IMR-90 (cell line): ENCODE results near the gene ACOT4. TPM values are rescaled to one million over a fixed set of nuclear protein-coding genes. Genes with fewer than 3 reads are reported as not detected.

Experiments used
- ATAC-seq: fragments of 200-7000 bp; cut with Tn5 transposase; 2 replicates; pipeline ENCODE4 v1.9.1; 2020; ENCODE audit warnings: low read depth, mild to moderate bottlenecking, moderate library complexity
- BruUV-seq: library from RNA; stranded (reverse); fragments of 400-500 nt; replicated peaks from 2 replicates; lab custom pipeline; 2021; lab: Mats Ljungman, UMichigan
- CTCF ChIA-PET: fragments of 300-600 bp; formaldehyde crosslinking; extraction: SDS; loops from one replicate; lab custom pipeline; 2021; ENCODE audit warnings: antibody characterized with exemption; lab: Yijun Ruan, JAX
- POLR2A ChIA-PET: fragments of 300-600 bp; sonication (Branson Sonifier 250); formaldehyde crosslinking; loops from one replicate; lab custom pipeline; 2022; ENCODE audit warnings: antibody characterized with exemption; ENCODE audit not compliant: unreplicated experiment; lab: Charles Lee
- DNase-seq: peaks from one replicate; pipeline ENCODE4 v3.0.0; 2013
- H2AFZ ChIP-seq: replicated peaks from 2 replicates; pipeline ENCODE3; 2013; ENCODE audit warnings: low read length, mild to moderate bottlenecking; ENCODE audit not compliant: poor library complexity
- H2AK5ac ChIP-seq: 2 replicates; pipeline ENCODE4 v1.6.1; 2013; ENCODE audit warnings: low read depth, low read length, inconsistent platforms
- H2AK9ac ChIP-seq: replicated peaks from 2 replicates; pipeline ENCODE3; 2013; ENCODE audit warnings: mild to moderate bottlenecking, low read depth, low read length, moderate library complexity; ENCODE audit not compliant: poor library complexity
- H2BK120ac ChIP-seq: 2 replicates; pipeline ENCODE4 v1.6.1; 2013; ENCODE audit warnings: low read depth, low read length, inconsistent platforms
- H2BK15ac ChIP-seq: 3 replicates; pipeline ENCODE4 v1.6.1; 2013; ENCODE audit warnings: low read depth, low read length, inconsistent platforms
- H2BK20ac ChIP-seq: 2 replicates; pipeline ENCODE4 v1.6.1; 2013; ENCODE audit warnings: low read depth, mild to moderate bottlenecking, inconsistent platforms, low read length, moderate library complexity
- H2BK5ac ChIP-seq: 2 replicates; pipeline ENCODE4 v1.6.1; 2013; ENCODE audit warnings: mild to moderate bottlenecking, low read depth, low read length, inconsistent platforms; ENCODE audit not compliant: poor library complexity, severe bottlenecking
- H3K14ac ChIP-seq: replicated peaks from 2 replicates; pipeline ENCODE4 v1.6.1; 2013; ENCODE audit warnings: low read depth, low read length, inconsistent platforms
- H3K18ac ChIP-seq: 2 replicates; pipeline ENCODE4 v1.6.1; 2013; ENCODE audit warnings: low read depth, low read length, control low read depth
- H3K23ac ChIP-seq: 2 replicates; pipeline ENCODE4 v1.6.1; 2013; ENCODE audit warnings: low read depth, low read length, inconsistent platforms
- H3K27ac ChIP-seq: 2 replicates; pipeline ENCODE4 v1.5.1; 2013; ENCODE audit warnings: mild to moderate bottlenecking, control low read depth, low read length; ENCODE audit not compliant: insufficient read depth
- H3K27me3 ChIP-seq: 2 replicates; pipeline ENCODE4 v1.6.1; 2013; ENCODE audit warnings: low read length; ENCODE audit not compliant: control insufficient read depth, insufficient read depth
- H3K36me3 ChIP-seq: 2 replicates; pipeline ENCODE4 v1.6.1; 2013; ENCODE audit warnings: low read length, mixed read lengths; ENCODE audit not compliant: control insufficient read depth, insufficient read depth
- H3K4ac ChIP-seq: 2 replicates; pipeline ENCODE4 v1.6.1; 2013; ENCODE audit warnings: low read depth, low read length, inconsistent platforms
- H3K4me1 ChIP-seq: 2 replicates; pipeline ENCODE4 v1.6.1; 2013; ENCODE audit warnings: low read length, mixed read lengths; ENCODE audit not compliant: control insufficient read depth, insufficient read depth
- H3K4me2 ChIP-seq: 2 replicates; pipeline ENCODE4 v1.6.1; 2013; ENCODE audit warnings: low read depth, mild to moderate bottlenecking, control low read depth, low read length, moderate library complexity
- H3K4me3 ChIP-seq: 2 replicates; pipeline ENCODE4 v1.5.1; 2013; ENCODE audit warnings: low read depth, mild to moderate bottlenecking, control low read depth, low read length, moderate library complexity; ENCODE audit not compliant: insufficient read depth
- H3K56ac ChIP-seq: 2 replicates; pipeline ENCODE4 v1.6.1; 2013; ENCODE audit warnings: low read length, inconsistent platforms; ENCODE audit not compliant: insufficient read depth; ENCODE audit errors: extremely low read depth
- H3K79me1 ChIP-seq, 2 experiments: 2 replicates each; pipeline ENCODE4 v1.6.1; 2013; ENCODE audit warnings: low read length in 2 of 2, inconsistent platforms in 1 of 2, low read depth in 1 of 2
- H3K9ac ChIP-seq: 2 replicates; pipeline ENCODE4 v1.6.1; 2013; ENCODE audit warnings: low read depth, low read length, control low read depth
- H3K9me1 ChIP-seq: 2 replicates; pipeline ENCODE4 v1.6.1; 2013; ENCODE audit warnings: low read length, inconsistent platforms; ENCODE audit not compliant: insufficient read depth
- H3K9me3 ChIP-seq: 2 replicates; pipeline ENCODE4 v1.6.1; 2013; ENCODE audit warnings: low read length; ENCODE audit not compliant: control insufficient read depth, insufficient read depth
- H4K20me1 ChIP-seq: 2 replicates; pipeline ENCODE4 v1.6.1; 2013; ENCODE audit warnings: low read length, inconsistent platforms; ENCODE audit not compliant: insufficient read depth
- H4K5ac ChIP-seq: 2 replicates; pipeline ENCODE4 v1.6.1; 2013; ENCODE audit warnings: mild to moderate bottlenecking, low read depth, low read length, control low read depth
- H4K8ac ChIP-seq, 2 experiments: 2 replicates each; pipeline ENCODE4 v1.6.1; 2013; ENCODE audit warnings: low read depth in 2 of 2, low read length in 2 of 2, control low read depth in 1 of 2, inconsistent platforms in 1 of 2
- H4K91ac ChIP-seq: 2 replicates; pipeline ENCODE4 v1.6.1; 2013; ENCODE audit warnings: low read depth, low read length, inconsistent platforms; ENCODE audit not compliant: insufficient read depth
- BHLHE40 ChIP-seq: fragments of 150-350 bp; IDR thresholded peaks from 2 replicates; pipeline ENCODE4 v1.6.1; 2016; ENCODE audit warnings: mild to moderate bottlenecking, low read depth, low read length
- CEBPB ChIP-seq: IDR thresholded peaks from 2 replicates; pipeline ENCODE4 v1.6.1; 2012; ENCODE audit warnings: low read depth, low read length, improper control_type of control experiment
- CTCF ChIP-seq: conservative IDR thresholded peaks from 2 replicates; pipeline ENCODE4 v1.5.1; 2012; ENCODE audit warnings: mild to moderate bottlenecking, low read depth, low read length, improper control_type of control experiment
- FOS ChIP-seq: fragments of 150-350 bp; IDR thresholded peaks from 2 replicates; pipeline ENCODE4 v1.6.1; 2016; ENCODE audit warnings: low read depth, low read length
- MXI1 ChIP-seq: IDR thresholded peaks from 2 replicates; pipeline ENCODE4 v1.6.1; 2012; ENCODE audit warnings: low read depth, mild to moderate bottlenecking, low read length, moderate library complexity, borderline replicate concordance
- NFE2L2 ChIP-seq: fragments of 150-350 bp; IDR thresholded peaks from 2 replicates; pipeline ENCODE4 v1.6.1; 2016; ENCODE audit warnings: low read depth, mild to moderate bottlenecking, low read length
- RAD21 ChIP-seq: IDR thresholded peaks from 2 replicates; pipeline ENCODE4 v1.6.1; 2012; ENCODE audit warnings: low read length, improper control_type of control experiment
- RCOR1 ChIP-seq: IDR thresholded peaks from 2 replicates; pipeline ENCODE4 v1.6.1; 2012; ENCODE audit warnings: mild to moderate bottlenecking, low read length, improper control_type of control experiment; ENCODE audit not compliant: insufficient replicate concordance
- RFX5 ChIP-seq: IDR thresholded peaks from 2 replicates; pipeline ENCODE4 v1.8.0; 2012; ENCODE audit warnings: low read depth, mild to moderate bottlenecking, low read length, moderate library complexity
- WGBS, 2 experiments: methylation state at CpG; one replicate each; pipeline versions ENCODE4 v1.1.5 to v1.1.7; 2013; ENCODE audit warnings: missing lambda C conversion rate in 2 of 2; ENCODE audit not compliant: insufficient read length in 1 of 2; ENCODE audit errors: extremely low coverage in 2 of 2; 5-methylcytosine and 5-hydroxymethylcytosine counted together
- dilution Hi-C: fragments of 300-500 bp; cut with HindIII; formaldehyde crosslinking; loops from one replicate; pipeline ENCODE4 v1.14.3; 2018; ENCODE audit warnings: low sequenced_read_pairs; ENCODE audit not compliant: unreplicated experiment
- in situ Hi-C: fragments of 300-500 bp; cut with MboI; formaldehyde crosslinking; loops from 3 replicates; pipeline ENCODE4 v1.14.3; 2019; ENCODE audit warnings: low sequenced_read_pairs, inconsistent platforms, mixed read lengths
- intact Hi-C: fragments of 100-400 bp; cut with micrococcal nuclease; formaldehyde crosslinking; loops from 2 replicates; pipeline ENCODE4 v1.10.0; 2022
- polyA plus RNA-seq, 3 experiments: library from polyadenylated mRNA; depleted of rRNA; stranded (reverse); fragments of >200 nt; gene quantifications; 2 replicates each; pipeline ENCODE4 v1.2.3, GENCODE V29; 2012; ENCODE audit warnings: low replicate concordance in 1 of 3
- total RNA-seq: library from RNA; depleted of rRNA; stranded (reverse); fragments of >200 nt; gene quantifications from 2 replicates; pipeline ENCODE4 v1.2.3, GENCODE V29; 2012

Gene ACOT4
- total and polyA plus RNA-seq, 2 of the 4 experiments (the other 2 are of a cell fraction), result 0.22 to 0.54 TPM

DNA sequence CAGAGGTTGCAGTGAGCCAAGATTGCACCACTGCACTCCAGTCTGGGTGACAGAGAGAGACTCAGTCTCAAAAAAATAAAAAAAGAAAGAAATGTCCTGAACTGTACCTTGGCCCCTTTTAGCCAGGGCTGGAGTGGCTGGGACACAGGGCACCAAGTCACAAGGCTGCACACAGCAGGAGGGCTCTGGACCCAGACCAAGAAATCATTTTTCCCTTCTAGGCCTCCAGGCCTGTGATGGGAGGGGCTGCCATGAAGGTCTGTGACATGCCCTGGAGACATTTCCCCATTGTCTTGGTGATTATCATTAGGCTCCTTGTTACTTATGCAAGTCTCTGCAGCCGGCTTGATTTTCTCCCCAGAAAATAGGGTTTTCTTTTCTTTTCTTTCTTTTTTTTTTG, 15.6 kb downstream of the ACOT4 start:
- H3K4me2 ChIP-seq, result no peak overlapping the region
- intact Hi-C loops, result no loop called here
- ATAC-seq, result no peak
- H3K27ac ChIP-seq, result no peak overlapping the region
- no peaks in the 10 kb centered on the region for H3K4me1 ChIP-seq
- no peak overlapping the region for H3K14ac ChIP-seq
- POLR2A ChIA-PET, result no interaction called here
- in situ Hi-C loops, result no loop called here
- no peaks in the 10 kb centered on the region for H3K36me3 ChIP-seq
- no peak overlapping the region for H4K8ac ChIP-seq
- H2AK9ac ChIP-seq, result no peak overlapping the region
- no peak overlapping the region for H2AK5ac ChIP-seq
- H3K9ac ChIP-seq, result no peak overlapping the region
- H3K4me3 ChIP-seq, result no peak overlapping the region
- no peak overlapping the region for H4K91ac ChIP-seq
- H4K5ac ChIP-seq, result no peak overlapping the region
- H2BK120ac ChIP-seq, result no peak overlapping the region
- no peaks in the 10 kb centered on the region for H3K79me1 ChIP-seq
- dilution Hi-C loops, result no loop called here
- DNase-seq, result no peak
- H4K20me1 ChIP-seq, result no peaks in the 10 kb centered on the region
- WGBS, 2 experiments, result no CpG with 5 or more reads among the region's 1 CpG
- no peak overlapping the region for H3K18ac ChIP-seq
- H3K4ac ChIP-seq, result no peak overlapping the region
- no peaks in the 10 kb centered on the region; the same call in 1 of the 2 replicates for H3K9me3 ChIP-seq
- H3K9me1 ChIP-seq, result no peaks in the 10 kb centered on the region
- no peaks in the 10 kb centered on the region; the same call in 1 of the 2 replicates for H3K27me3 ChIP-seq
- TF ChIP-seq RFX5 (no peak), RCOR1 (no peak), BHLHE40 (no peak), CEBPB (no peak), MXI1 (no peak), CTCF (no peak), NFE2L2 (no peak), FOS (no peak), RAD21 (no peak)
- CTCF ChIA-PET, result no interaction called here
- no peak overlapping the region for H2BK20ac ChIP-seq
- no TSS peak for BruUV-seq
- no peak overlapping the region for H2BK15ac ChIP-seq
- no peak overlapping the region for H3K56ac ChIP-seq
- no peak overlapping the region for H2AFZ ChIP-seq
- no peak overlapping the region for H2BK5ac ChIP-seq
- H3K23ac ChIP-seq, result no peak overlapping the region
